ENCODE measurements around the gene ZNF710. TPM values are rescaled to one million over a fixed set of nuclear protein-coding genes. Genes with fewer than 3 reads are reported as not detected.

The ZNF710 gene
- total and polyA plus RNA-seq, 2 of the 8 experiments (the other 6 are each of a cell fraction or from before 2014, with no cell fraction given): 10.5 to 24.0 TPM

DNA sequence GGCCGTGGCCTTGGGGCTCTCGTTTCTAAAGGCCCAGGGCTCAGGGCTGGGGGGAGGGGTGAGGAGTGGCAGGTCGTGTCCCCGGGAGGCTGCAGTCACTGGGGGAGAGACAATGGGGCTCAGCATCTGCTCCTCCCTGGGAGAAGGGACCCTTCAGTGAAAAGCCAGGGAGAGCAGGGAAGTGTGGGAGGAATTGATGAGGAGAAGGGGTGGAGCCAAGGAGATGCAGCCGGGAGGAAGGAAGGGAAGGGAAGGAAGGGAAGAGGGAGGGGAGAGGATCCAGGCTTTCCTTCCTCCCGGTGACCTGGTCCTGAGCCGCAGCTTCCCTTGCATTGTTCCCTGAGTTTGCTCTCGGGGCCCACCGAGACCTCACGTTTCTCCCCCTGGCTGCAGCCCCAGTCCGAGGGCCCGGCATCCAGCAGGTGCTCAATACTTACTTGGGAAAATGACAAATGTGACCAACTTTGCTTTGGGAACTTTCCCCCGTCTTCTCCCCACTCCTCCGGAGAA is 1.4 kb upstream of the ZNF710 start (continued):
- TF ChIP-seq SP4 (IDR thresholded peaks at IDR 0.05; ENCODE audit: low read length): 0 out of 2 replicates have a peak, but pooled peaks have one; percentile 32
- no peak for TF ChIP-seq NRF1 (IDR thresholded peaks at IDR 0.05; ENCODE audit: low read depth, low read length)
- TF ChIP-seq CBX5 (IDR thresholded peaks at IDR 0.05; ENCODE audit: low read depth, low read length): no peak
- TF ChIP-seq SP1 (IDR thresholded peaks at IDR 0.05; ENCODE audit: low read depth, low read length): peak; percentile 97
- TF ChIP-seq NANOG (IDR thresholded peaks at IDR 0.05; ENCODE audit: insufficient read depth, low read depth, low read length, poor library complexity, severe bottlenecking): no peak
- TF ChIP-seq POU5F1 (IDR thresholded peaks at IDR 0.05; ENCODE audit: low read depth, low read length): no peak
- TF ChIP-seq CREB1 (IDR thresholded peaks at IDR 0.05): no peak
- TF ChIP-seq CBX8 (IDR thresholded peaks at IDR 0.05; ENCODE audit: borderline replicate concordance, low read depth, low read length): no peak
- no peak for TF ChIP-seq EZH2 (IDR thresholded peaks at IDR 0.05; ENCODE audit: low read depth, low read length, severe bottlenecking)
- no peak for TF ChIP-seq TEAD4 (IDR thresholded peaks at IDR 0.05; ENCODE audit: low read depth, low read length)
- TF ChIP-seq, protein P1, sequence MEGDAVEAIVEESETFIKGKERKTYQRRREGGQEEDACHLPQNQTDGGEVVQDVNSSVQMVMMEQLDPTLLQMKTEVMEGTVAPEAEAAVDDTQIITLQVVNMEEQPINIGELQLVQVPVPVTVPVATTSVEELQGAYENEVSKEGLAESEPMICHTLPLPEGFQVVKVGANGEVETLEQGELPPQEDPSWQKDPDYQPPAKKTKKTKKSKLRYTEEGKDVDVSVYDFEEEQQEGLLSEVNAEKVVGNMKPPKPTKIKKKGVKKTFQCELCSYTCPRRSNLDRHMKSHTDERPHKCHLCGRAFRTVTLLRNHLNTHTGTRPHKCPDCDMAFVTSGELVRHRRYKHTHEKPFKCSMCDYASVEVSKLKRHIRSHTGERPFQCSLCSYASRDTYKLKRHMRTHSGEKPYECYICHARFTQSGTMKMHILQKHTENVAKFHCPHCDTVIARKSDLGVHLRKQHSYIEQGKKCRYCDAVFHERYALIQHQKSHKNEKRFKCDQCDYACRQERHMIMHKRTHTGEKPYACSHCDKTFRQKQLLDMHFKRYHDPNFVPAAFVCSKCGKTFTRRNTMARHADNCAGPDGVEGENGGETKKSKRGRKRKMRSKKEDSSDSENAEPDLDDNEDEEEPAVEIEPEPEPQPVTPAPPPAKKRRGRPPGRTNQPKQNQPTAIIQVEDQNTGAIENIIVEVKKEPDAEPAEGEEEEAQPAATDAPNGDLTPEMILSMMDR (IDR thresholded peaks at IDR 0.05; ENCODE audit: control extremely low read depth in 1 of 3, insufficient read depth in 1 of 3, low read depth in 1 of 3, low read length in 3 of 3): no peak
- TF ChIP-seq HDAC6 (IDR thresholded peaks at IDR 0.05; ENCODE audit: low read depth, low read length): no peak
- no peak for TF ChIP-seq RXRA (IDR thresholded peaks at IDR 0.05; ENCODE audit: insufficient read depth, low read depth, low read length)
- no peak for TF ChIP-seq FOSL1 (IDR thresholded peaks at IDR 0.05; ENCODE audit: insufficient read depth, low read depth, low read length)
- peak; percentile 89 for TF ChIP-seq POLR2AphosphoS5 (IDR thresholded peaks at IDR 0.05; ENCODE audit: low read depth, low read length)
- no peak for TF ChIP-seq CTBP2 (IDR thresholded peaks at IDR 0.05; ENCODE audit: borderline replicate concordance, insufficient read depth, insufficient read length, low read length)
- TF ChIP-seq GABPA (IDR thresholded peaks at IDR 0.05; ENCODE audit: borderline replicate concordance, insufficient read depth, low read length): no peak
- TF ChIP-seq KDM1A (IDR thresholded peaks at IDR 0.05; ENCODE audit: borderline replicate concordance, low read length): no peak
- TF ChIP-seq EP300 (IDR thresholded peaks at IDR 0.05; ENCODE audit: borderline replicate concordance in 1 of 2, low read depth in 2 of 2, low read length in 2 of 2): peak in 1 of 2 experiments; percentile 49; a peak in 1 of 3 replicates
- peak; percentile 51; the same call in 1 of the 2 replicates for TF ChIP-seq PHF8 (conservative IDR thresholded peaks at IDR 0.05; ENCODE audit: low read depth, low read length)
- no peak for TF ChIP-seq JUN (IDR thresholded peaks at IDR 0.05; ENCODE audit: low read depth, low read length)

Data from H1 (cell line).